HG02610 (cell line): Measurements from ENCODE around the gene MS4A15.
"Not testable (repeated sequence)": the region's sequence is repeated elsewhere in the genome, so short reads cannot be mapped to it uniquely, and the experiment has no call there.

Source experiments
- ATAC-seq: cut with Tn5 transposase; IDR thresholded peaks from one replicate; pipeline ENCODE4 v1.9.1; 2021; ENCODE audit warnings: mild to moderate bottlenecking, moderate library complexity; ENCODE audit not compliant: unreplicated experiment

MS4A15 gene

DNA sequence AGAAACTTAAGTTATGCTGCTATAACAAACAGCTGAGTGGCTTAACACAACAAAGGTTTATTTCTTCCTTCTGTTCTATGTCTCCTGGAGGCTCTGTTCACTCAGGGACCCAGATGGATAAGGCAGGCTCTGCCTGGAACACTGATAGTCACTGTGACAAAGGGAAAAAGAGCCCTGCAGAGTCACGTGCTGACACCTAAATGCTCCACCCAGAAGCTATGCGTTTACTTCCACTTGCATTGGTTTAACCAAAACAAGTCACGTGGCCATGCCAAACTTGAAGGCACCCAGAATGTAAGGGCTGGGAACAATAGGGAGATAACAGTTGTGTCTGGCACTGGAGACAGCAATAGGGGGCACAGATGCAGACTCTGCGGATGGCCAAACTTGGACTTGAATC, 3.4 kb upstream of the MS4A15 start:
- ATAC-seq, result no peak

DNA sequence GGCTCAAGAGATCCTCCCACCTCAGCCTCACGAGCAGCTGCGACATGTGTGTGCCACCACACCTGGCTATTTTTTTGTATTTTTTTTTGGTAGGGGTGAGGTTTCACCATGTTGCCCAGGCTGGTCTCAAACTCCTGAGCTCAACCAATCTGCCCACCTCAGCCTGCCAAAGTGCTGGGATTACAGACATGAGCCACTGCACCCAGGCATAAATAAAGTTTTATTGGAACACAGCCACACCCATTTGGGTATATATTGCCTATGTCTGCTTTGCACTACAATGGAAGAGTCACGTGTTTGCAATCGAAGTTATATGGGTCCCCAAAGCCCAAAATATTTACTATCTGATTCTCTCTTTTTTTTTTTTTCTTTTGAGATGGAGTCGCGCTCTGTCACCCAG, 1.8 kb upstream of the MS4A15 start:
- no peak for ATAC-seq

DNA sequence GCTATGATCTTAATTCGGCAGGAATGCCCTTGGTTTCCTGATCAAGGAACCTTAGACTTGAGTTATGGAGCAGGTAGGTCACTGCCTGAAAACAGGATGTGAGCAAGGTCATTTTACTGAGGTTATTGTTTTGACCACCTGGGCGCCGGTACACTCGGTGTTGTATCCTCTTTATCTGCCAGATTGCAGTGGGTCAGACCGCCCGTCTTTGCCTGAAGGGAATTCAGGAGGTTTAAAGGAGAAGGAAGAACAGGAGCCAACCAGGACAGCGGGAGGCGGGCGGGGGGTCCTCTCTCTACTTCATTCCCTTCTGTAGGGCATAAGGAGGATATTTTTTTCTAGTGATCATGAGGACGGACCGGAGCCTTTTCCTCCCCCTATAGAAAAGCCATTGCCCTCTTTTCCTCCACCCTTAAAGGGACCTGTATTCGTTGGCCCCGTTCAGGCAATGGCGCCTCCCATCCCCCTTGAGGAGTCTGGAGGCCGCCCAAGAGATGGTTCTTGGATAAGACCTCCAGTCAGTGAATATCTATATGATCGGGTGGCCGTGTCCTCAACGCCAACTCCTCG, 649 bp downstream of the MS4A15 start:
- no peak for ATAC-seq

DNA sequence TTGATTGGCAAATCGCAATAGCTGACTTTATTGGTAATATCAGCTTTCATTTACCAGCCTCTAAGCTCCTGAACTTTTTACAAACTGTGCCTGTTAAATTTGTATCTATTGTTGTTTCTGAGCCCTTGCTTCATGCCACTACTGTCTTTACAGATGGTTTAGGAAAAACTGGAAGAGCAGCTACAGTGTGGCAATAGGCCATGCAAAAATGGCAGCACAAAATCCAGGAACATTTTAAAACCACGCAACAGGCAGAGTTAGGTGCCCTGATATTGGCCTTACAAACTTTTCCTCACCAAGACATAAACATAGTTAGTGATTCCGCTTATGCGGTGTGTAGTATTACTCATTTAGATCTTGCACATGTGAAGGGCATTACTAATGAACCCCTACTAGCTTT, 2.0 kb downstream of the MS4A15 start:
- ATAC-seq, result not testable (repeated sequence)

DNA sequence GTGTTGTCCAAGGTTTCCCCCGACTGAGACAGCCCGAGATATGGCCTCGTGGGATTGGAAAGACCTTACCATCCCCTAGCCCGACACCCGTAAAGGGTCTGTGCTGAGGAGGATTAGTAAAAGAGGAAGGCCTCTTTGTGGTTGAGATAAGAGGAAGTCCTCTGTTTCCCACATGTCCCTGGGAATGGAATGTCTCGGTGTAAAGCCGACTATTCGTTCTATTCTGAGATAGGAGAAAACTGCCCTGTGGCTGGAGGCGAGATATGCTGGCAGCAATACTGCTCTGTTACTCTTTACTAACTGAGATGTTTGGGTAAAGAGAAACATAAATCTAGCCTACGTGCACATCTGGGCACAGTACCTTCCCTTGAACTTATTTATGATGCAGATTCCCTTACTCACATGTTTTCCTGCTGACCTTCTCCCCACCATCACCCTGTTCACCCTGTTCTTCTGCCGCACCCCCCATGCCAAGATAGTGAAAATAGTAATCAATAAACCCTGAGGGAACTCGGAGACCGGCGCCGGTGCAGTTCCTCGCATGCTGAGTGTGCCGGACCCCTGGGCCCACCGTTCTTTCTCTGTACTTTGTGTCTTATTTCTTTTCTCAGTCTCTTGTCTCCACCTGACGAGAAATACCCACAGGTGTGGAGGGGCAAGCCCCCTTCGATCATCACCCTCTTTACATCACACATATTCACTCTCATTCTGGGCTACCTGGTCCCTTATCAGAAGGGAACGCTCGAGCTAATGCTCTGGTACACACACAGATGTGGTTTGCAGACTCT, 3.0 kb downstream of the MS4A15 start:
- ATAC-seq, result not testable (repeated sequence)

DNA sequence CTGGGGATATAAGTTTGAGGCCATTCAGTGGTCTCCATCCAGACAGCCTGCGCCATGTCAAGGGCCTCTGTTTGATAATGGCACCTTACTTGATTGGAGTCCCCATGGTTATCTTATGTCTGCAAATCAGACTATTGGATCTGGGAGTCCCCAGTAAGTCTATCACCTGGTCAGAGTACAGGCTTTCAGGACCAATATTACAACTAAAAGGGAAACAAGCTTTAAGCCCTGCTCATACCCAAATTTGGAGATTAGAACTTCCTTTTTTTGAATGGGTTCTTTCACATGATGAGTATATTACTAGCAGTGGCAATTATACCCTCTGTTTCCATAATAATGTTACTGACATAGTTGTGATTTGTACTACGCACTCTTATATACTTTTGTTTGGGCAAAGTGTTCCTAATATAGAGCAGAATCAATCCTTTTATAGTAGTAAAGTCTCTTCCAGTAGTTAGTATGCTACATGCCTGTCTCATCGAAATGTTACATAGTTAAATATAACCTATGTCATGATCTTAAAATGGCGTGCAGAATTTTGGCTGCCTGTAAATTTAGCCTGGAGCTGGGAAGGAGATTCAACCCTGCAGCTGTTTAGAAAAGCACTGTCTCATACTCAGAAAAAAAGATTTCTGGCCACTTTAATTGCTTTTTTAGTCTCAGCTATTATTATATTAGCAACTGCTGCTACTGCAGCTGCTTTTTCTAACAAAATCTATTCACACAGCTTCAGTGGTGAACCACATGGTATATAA, 4.9 kb downstream of the MS4A15 start:
- peak; percentile 23 for ATAC-seq

DNA sequence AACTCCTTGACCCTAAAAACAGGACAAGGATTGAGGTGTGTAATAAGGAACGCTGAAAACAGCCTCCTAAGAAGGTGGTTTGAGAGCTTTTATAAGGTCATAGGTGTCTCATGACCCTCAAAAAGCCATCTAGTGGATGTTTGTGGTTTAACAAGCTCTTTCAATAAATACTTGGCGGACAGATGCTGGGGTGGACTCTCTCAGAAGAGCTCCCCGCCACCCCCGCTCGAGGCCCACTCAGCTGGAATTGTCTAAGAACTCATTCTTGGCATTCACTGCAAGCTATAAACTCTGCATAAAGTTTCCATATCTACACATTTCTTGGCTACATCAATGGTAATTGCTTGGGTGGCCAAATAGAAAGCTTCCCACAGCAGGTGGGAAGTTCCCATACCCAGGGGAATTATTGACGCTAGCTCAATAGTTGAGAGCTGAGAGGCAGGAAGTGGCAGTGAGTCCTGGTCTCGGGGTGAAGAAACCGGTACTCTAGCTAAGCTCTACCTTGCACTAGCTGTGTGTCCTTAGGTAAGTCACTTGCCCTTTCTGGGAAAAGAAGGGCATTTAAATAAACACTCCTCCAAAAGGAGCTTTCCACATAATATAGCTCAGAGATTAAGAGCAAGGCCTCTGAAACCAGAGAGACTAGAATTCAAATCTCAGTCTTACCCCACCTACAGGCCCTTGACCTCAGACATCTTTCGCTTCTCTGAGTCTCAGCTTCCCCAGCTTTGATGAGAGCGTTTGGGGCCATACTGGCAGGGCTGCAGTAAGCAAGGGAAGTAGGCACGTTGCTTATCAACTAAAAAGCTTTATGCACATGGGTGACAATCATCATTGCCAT, 6.4 kb downstream of the MS4A15 start:
- peak; percentile 61 for ATAC-seq

DNA sequence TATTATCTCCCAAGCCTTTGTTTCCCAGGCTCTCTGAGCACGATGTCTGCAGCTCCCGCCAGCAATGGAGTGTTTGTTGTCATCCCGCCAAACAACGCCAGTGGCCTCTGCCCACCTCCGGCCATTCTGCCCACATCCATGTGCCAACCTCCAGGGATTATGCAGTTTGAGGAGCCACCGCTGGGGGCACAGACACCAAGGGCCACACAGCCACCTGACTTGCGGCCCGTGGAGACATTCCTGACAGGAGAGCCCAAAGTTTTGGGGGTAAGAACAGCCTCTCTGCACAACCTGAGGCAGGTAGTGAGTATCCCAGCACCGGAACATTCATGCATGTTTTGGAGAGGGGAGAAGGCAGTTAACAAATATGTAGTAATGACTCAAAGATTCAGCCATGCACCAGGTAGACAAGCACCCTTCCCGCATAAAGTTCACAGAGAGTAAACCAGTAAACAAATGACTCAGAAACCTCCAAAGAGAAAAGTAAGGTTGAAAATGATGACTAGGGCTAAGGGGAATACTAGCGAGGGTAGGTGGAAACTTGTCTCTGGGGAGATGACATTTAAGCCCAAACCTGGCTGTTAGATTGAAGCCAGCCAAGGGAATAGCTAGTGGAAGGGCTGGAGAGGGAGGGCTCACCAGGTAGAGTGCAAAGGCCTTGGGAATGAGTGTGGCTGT, 7.2 kb downstream of the MS4A15 start:
- ATAC-seq, result peak; percentile 47

DNA sequence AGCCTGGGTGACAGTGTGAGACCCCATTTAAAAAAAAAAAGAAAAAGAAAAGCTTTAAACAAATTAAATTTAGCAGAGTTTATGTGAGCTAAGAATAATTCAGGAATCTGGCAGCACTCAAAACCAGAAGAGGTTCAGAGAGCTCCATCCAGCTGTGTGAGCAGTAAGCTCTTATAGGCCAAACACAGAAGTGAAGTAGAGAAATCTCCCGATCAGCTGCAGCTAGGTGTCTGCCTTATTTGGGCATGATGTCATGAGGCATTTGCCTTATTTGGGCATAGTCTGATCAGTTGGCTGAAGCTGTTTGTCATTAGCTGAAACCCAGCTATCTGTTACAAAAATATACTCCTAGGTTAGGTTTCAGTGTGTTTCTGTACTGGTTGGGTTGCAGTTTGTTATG, 8.2 kb downstream of the MS4A15 start:
- peak; percentile 35 for ATAC-seq

DNA sequence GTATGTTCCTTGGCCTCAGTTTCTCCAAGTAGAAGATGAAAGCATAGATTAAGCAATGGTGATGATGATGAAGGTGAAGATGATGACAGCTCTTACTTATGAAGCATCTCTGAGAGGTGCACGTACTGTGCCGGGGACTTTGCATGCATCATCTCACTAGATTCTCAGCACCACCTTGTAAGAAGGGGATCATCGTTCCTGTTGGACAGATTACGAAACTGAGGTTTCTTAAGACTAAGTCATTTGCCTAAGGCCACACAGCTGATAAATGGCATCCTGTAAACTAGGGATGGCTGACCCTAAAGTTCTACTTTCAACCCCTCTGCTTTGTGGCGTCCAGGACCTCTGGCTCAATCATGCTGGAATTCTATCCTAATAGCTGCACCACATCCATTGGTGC, 8.7 kb downstream of the MS4A15 start:
- no peak for ATAC-seq

DNA sequence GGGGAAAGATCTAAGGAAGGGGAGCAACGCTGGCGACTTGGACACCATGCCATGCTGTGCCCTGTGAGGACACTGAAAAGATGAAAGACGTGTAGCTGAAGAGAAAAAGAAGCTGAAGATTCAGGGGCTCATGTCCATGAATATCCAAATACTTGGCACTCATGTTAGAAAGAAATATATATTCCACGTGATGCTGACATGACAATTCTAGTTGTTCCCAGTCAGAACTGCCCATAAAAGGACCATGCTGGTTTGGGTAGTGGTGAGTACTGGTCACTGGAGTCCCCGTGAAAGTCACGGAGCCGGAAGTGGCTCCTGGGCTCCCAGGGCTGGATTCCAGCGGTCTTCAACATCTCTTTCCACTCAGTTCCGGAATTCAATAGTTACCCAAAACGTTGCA, 9.9 kb downstream of the MS4A15 start:
- ATAC-seq, result no peak

DNA sequence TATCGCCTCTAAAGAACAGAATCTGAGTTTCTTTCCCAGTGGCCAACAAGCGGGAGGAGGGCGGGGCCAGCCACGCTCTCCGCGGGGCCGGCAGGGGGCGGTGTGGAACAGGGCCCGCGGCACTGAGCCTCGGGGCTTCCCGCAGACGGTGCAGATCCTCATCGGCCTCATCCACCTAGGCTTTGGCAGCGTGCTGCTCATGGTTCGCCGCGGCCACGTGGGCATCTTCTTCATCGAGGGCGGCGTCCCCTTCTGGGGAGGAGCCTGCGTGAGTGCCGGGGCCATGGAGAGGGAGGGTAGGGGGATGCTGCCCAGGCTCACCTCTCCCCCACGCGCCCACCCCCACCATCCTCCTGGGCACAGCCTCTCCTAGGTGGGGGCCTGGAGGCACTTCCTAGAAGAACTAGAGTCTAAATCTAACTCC, 10.7 kb downstream of the MS4A15 start:
- ATAC-seq, result no peak

DNA sequence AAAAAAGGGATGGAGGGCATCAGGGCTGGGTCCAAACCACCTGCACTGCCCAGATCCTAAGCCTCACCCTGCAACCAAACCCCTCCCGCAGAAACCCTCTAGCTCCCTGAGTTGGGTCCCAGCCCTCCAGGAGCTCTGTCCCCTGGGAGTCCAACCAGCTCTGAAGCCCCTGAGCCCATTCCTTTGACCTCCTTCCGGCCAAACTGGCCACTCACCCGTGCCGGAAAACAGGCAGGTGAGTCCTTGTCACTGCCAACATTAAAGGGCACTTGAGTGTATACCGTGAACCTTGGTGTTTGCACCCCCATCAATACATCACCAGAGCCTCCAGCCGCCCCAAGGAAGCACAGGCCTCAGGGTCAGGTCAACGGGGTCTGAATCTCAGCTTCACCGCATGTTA, 11.5 kb downstream of the MS4A15 start:
- no peak for ATAC-seq

DNA sequence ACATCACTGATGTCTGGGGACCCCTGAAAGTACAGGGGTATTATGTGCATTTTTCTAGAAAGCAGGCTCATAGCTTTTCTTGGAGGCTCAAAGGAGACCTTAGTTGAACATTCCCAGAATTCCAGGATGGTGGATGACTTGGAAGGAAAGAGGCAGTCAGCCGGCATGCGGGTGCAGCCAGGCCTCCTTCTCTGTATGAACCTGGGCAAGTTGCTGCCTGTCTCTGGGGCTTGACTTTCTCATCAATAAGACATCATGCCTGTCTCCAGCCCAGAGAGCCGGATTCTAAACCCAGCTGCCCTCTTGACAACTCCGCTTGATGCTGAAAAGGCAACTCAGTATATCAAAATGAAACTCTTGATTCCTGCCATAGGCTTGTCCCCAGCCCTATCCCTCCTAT, 12.6 kb downstream of the MS4A15 start:
- ATAC-seq, result no peak

DNA sequence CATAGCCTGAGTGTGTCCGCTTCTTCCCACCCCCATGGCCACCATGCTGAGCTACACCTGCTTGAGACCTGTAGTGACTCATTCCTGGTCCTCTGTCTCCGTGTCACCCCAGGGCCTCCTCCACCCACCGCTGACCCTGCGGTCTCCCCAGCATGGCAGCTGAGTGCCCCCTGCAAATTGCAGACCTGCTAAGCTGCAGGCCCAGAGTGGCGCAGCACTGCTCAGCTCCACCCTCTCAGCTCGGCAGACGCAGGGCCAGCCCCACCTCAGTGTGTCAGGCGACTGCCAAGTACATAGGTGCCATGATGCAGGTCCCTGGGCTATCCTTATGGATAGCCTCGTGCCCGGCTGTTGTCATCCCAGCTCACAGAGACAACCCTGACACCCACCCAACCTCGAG, 13.1 kb downstream of the MS4A15 start:
- ATAC-seq, result no peak

DNA sequence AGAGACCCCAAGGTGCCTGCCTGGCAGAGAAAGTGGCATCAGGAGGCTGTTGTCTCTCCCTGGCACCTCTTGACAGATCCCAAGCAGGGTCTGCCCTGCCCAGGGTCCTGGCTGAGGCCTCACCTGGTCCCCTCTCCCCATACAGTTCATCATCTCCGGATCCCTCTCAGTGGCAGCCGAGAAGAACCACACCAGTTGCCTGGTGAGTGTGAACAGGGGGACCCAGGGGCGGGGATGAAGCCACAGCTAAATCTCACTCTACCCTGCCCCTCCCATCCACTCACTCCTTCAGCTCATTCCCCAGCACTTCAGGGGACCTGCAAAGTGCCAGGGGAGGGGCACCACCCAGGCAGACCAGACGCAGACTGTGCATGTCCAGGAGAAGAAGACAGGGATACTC, 14.5 kb downstream of the MS4A15 start:
- ATAC-seq, result no peak

DNA sequence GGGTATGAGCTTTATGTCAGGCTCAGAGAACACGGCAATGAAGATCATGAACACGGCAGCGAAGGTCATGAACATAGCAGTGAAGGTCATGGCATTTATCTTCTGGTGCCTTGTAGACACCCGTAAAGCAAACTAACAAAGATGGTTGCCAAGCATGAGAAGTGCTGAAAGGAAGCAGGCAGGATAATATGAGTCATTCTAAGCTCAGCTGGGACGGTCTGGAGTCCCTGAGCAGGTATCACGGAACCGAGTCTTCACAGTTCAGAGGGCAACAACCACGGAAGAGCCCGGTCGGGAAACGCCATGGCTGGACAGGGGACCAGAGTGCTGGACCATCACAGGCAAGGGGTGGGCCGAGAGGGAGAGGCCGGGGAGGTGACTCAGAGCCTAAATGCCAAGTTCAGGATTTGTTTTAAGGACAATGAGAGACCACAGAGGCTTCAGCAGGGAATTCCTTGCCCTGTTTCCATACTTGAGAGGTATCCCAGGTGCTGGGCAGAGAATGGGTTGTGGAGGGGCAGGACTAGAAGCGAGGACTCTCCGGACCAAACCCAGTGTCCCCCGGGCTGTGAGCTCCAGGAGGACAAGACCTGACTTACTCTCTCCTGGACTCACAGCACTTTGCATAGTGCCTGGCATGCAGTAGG, 15.3 kb downstream of the MS4A15 start:
- no peak for ATAC-seq

DNA sequence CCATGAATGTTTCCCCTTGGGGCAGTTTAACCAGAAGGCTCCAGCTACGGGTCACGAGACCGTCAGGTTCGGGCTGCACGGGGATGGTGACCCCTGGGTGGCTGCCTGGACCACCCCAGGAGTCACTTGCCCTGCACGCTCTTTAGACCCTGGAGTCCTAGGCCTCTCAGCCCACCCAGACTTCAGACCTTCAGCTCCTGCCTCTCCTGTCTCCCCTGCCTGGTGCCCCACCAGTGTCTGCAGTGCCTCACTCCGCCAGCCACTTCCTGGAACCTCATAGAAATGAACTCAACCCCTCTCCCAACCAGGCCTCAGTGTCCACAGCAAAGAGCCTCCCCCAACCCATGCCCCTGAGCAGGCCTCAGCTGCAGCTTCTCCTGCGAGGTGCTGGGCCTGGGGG, 16.0 kb downstream of the MS4A15 start:
- no peak for ATAC-seq

DNA sequence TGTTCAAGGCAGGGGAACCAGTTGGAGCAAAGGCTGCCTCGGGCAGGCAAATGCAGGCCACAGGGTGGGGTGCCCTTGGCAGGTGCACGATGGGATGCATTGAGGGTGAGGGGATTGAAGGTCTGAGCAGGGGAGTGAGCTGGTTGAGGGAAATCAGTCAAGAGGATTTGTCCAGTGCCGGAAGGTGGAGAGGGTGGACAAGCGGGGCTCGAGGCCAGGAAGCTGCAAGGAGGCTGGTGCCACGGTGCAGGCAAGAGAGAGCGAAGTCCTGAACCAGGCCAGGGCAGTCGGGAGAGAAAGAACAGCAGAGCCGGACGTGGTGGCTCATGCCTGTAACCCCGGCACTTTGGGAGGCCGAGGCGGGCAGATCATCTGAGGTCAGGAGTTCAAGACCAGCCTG, 18.1 kb downstream of the MS4A15 start:
- ATAC-seq, result no peak

DNA sequence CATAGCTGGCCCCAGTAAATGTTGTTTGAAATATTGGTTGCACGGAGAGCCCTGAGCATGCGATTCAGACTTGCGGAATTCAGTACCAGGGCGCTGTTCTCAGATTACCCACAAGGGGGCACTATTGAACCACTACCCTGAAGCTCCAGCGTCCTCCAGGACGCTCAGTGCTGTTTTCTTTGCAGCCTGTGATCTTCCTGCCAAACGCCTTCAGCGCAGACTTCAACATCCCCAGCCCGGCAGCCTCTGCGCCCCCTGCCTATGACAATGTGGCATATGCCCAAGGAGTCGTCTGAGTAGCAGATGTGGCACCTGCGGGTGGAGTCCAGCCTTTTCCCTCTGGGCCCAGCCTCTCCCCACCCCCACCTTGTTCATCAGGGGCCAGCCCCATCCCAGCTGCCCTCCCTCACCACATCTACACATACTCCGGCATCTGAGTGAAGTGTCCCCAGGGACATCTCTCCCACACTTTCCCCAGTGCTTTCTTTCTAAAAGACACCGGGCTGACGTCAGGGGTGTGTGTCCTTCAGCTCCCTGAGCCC, 18.8 kb downstream of the MS4A15 start:
- peak; percentile 49 for ATAC-seq
